GM18526 (cell line): ENCODE results near the gene COMMD8.

Source experiments
- POLR2A ChIP-seq: IDR thresholded peaks from 3 replicates; pipeline ENCODE4 v1.6.1; 2011; ENCODE audit not compliant: insufficient read length; ENCODE audit errors: extremely low read depth

Gene COMMD8

GRCh38 chr4:47419296-47419695, 44.2 kb downstream of the COMMD8 start:
- TF ChIP-seq POLR2A = no peak

GRCh38 chr4:47418147-47418546, 45.4 kb downstream of the COMMD8 start:
- no peak for TF ChIP-seq POLR2A

GRCh38 chr4:47415719-47416118, 47.8 kb downstream of the COMMD8 start:
- TF ChIP-seq POLR2A = no peak

- TF ChIP-seq POLR2A = no peak
These were observed 50.0 kb downstream of the COMMD8 start for GRCh38 chr4:47413521-47413920.

GRCh38 chr4:47410271-47410670, 53.2 kb downstream of the COMMD8 start:
- TF ChIP-seq POLR2A = no peak

DNA sequence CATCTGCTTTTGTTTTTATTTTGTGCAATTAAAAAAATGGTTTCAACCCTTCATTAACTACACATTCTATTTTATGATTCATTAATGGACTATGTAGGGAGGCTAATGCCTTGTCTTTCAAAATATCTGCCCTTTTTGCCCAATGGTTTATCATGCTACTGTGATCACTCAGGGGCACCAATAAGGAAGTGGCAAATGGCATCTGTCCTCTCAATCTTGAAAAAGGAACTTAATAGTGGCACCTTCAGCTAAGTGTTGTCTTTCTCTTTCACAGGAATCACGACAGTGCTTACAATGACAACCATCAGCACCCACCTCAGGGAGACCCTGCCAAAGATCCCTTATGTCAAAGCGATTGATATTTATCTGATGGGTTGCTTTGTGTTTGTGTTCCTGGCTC, 57.1 kb downstream of the COMMD8 start:
- TF ChIP-seq POLR2A = no peak
